Smooth muscle cell (in vitro differentiated cells): Measurements from ENCODE around the gene HRH1. TPM values are rescaled to one million over a fixed set of nuclear protein-coding genes. Genes with fewer than 3 reads are reported as not detected.

Experiments
- DNase-seq: peaks from one replicate; lab custom pipeline; 2025; ENCODE audit not compliant: unreplicated experiment; lab: John Stamatoyannopoulos, UW
- H2AFZ ChIP-seq: fragments of 200-600 bp; sonication (generic); 2 replicates; pipeline ENCODE4 v1.6.0; 2016; ENCODE audit warnings: antibody characterized with exemption, low read depth, mild to moderate bottlenecking
- H3F3A ChIP-seq: fragments of 200-600 bp; sonication (generic); 2 replicates; pipeline ENCODE4 v1.6.0; 2017; ENCODE audit warnings: antibody characterized with exemption, low read depth
- H3K27ac ChIP-seq: fragments of 200-600 bp; sonication (generic); 2 replicates; pipeline ENCODE4 v1.5.1; 2016; ENCODE audit warnings: low read depth, mild to moderate bottlenecking
- H3K27me3 ChIP-seq: fragments of 200-600 bp; sonication (generic); 2 replicates; pipeline ENCODE4 v1.6.1; 2016; ENCODE audit warnings: low read depth, mild to moderate bottlenecking
- H3K36me3 ChIP-seq: fragments of 200-600 bp; sonication (generic); 2 replicates; pipeline ENCODE4 v1.5.1; 2016; ENCODE audit warnings: low read depth
- H3K4me1 ChIP-seq: fragments of 200-600 bp; sonication (generic); 2 replicates; pipeline ENCODE4 v1.5.1; 2016; ENCODE audit warnings: low read depth
- H3K4me2 ChIP-seq: fragments of 200-600 bp; sonication (generic); 2 replicates; pipeline ENCODE4 v1.6.0; 2016; ENCODE audit warnings: mild to moderate bottlenecking
- H3K4me3 ChIP-seq: fragments of 200-600 bp; sonication (generic); 2 replicates; pipeline ENCODE4 v1.5.1; 2016; ENCODE audit warnings: mild to moderate bottlenecking
- H3K79me2 ChIP-seq: fragments of 200-600 bp; sonication (generic); 2 replicates; pipeline ENCODE4 v1.6.0; 2016; ENCODE audit warnings: low read depth, mild to moderate bottlenecking
- H3K9ac ChIP-seq: fragments of 200-600 bp; sonication (generic); 2 replicates; pipeline ENCODE4 v1.6.0; 2016; ENCODE audit warnings: low read depth
- H3K9me3 ChIP-seq: fragments of 200-600 bp; sonication (generic); replicated peaks from 2 replicates; pipeline ENCODE4 v1.5.1; 2016; ENCODE audit warnings: low read depth
- H4K20me1 ChIP-seq: fragments of 200-600 bp; sonication (generic); 2 replicates; pipeline ENCODE4 v1.6.0; 2016; ENCODE audit warnings: low read depth
- CTCF ChIP-seq: fragments of 200-600 bp; sonication (generic); IDR thresholded peaks from 2 replicates; pipeline ENCODE4 v1.5.1; 2017; ENCODE audit warnings: borderline replicate concordance, mild to moderate bottlenecking, antibody characterized with exemption; ENCODE audit not compliant: insufficient read depth, poor library complexity, severe bottlenecking
- WGBS: methylation state at CpG from one replicate; pipeline ENCODE4 v1.1.7; 2016; ENCODE audit warnings: low lambda C conversion rate; 5-methylcytosine and 5-hydroxymethylcytosine counted together
- polyA plus RNA-seq: library from polyadenylated mRNA; unstranded; fragments of >200 nt; fragmentation: Nextera tagmentation; extraction: Ambion mirVana; gene quantifications from 2 replicates; pipeline ENCODE4 v1.2.1, GENCODE V29; 2016
- total RNA-seq: library from RNA; depleted of rRNA; stranded (reverse); fragments of >200 nt; gene quantifications from 2 replicates; pipeline ENCODE4 v1.2.3, GENCODE V29; 2014

The HRH1 gene
- total and polyA plus RNA-seq, 2 experiments from 2014 or later, result 7.3 to 9.9 TPM

GRCh38 chr3:11274566-11275142 lies 120.4 kb downstream of the HRH1 start:
- Histone ChIP-seq H4K20me1 (no peaks in the 10 kb centered on the region), H3F3A (peaks cover 6% of the 10 kb centered on the region), H3K4me3 (no peak overlapping the region), H3K27me3 (no peaks in the 10 kb centered on the region), H3K79me2 (peaks cover 69% of the 10 kb centered on the region), H2AFZ (no peak overlapping the region), H3K9me3 (no peaks in the 10 kb centered on the region), H3K4me2 (no peak overlapping the region), H3K9ac (no peak overlapping the region), H3K4me1 (peaks cover 8% of the 10 kb centered on the region), H3K27ac (no peak overlapping the region), H3K36me3 (no peaks in the 10 kb centered on the region)
- WGBS, result 89% methylated on average over 6 of the region's 6 CpGs
- TF ChIP-seq CTCF, result no peak
- no peak for DNase-seq

GRCh38 chr3:11275926-11276325 lies 121.6 kb downstream of the HRH1 start:
- no peak overlapping the region for H3K4me2 ChIP-seq
- peaks cover 8% of the 10 kb centered on the region for H3K4me1 ChIP-seq
- TF ChIP-seq CTCF, result no peak
- H3K27ac ChIP-seq, result no peak overlapping the region
- no peak overlapping the region for H2AFZ ChIP-seq
- no peak overlapping the region for H3K4me3 ChIP-seq
- H3F3A ChIP-seq, result peaks cover 6% of the 10 kb centered on the region
- no peaks in the 10 kb centered on the region for H4K20me1 ChIP-seq
- no peak overlapping the region for H3K9ac ChIP-seq
- WGBS, result 46% methylated on average over 2 of the region's 2 CpGs
- H3K36me3 ChIP-seq, result no peaks in the 10 kb centered on the region
- DNase-seq, result no peak
- peaks cover 78% of the 10 kb centered on the region for H3K79me2 ChIP-seq
- no peaks in the 10 kb centered on the region for H3K9me3 ChIP-seq
- H3K27me3 ChIP-seq, result no peaks in the 10 kb centered on the region

- no peaks in the 10 kb centered on the region for H4K20me1 ChIP-seq
- no peak overlapping the region for H3K4me2 ChIP-seq
- H3K4me3 ChIP-seq, result no peak overlapping the region
- 98% methylated on average over 2 of the region's 2 CpGs for WGBS
- H2AFZ ChIP-seq, result no peak overlapping the region
- H3K9me3 ChIP-seq, result no peaks in the 10 kb centered on the region
- no peak overlapping the region for H3K9ac ChIP-seq
- H3F3A ChIP-seq, result peaks cover 6% of the 10 kb centered on the region
- no peak overlapping the region for H3K27ac ChIP-seq
- DNase-seq, result no peak
- no peak for TF ChIP-seq CTCF
- peaks cover 8% of the 10 kb centered on the region for H3K4me1 ChIP-seq
- H3K27me3 ChIP-seq, result no peaks in the 10 kb centered on the region
- peaks cover 78% of the 10 kb centered on the region for H3K79me2 ChIP-seq
- H3K36me3 ChIP-seq, result no peaks in the 10 kb centered on the region
These were observed 122.6 kb downstream of the HRH1 start for GRCh38 chr3:11276901-11277300.
